Amygdala (tissue), 56 donors: ENCODE results near the gene MRPL34.

ENCODE experiments used
- DNase-seq, 56 donors: peaks; one replicate each; lab custom pipeline; 2025; lab: John Stamatoyannopoulos, UW

MRPL34 gene

DNA sequence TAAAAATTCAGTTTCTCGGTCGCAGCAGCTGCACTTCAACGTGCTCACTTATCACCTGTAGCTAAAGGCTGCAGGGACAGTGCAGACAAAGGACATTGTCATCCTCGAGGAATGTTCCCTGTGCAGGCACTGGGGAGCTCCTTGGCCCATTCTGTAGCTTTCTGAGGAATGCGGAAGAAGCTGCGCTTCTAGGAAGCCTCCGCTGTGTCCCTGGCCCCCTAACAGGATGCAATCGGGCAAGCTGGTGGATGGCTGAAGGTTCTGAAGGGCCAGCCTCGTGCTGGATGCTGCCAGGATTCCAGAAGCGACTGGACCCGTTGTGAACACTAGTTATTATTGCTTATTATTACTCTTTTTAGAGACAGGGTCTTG is 20.9 kb downstream of the MRPL34 start:
- DNase-seq: no peak

DNA sequence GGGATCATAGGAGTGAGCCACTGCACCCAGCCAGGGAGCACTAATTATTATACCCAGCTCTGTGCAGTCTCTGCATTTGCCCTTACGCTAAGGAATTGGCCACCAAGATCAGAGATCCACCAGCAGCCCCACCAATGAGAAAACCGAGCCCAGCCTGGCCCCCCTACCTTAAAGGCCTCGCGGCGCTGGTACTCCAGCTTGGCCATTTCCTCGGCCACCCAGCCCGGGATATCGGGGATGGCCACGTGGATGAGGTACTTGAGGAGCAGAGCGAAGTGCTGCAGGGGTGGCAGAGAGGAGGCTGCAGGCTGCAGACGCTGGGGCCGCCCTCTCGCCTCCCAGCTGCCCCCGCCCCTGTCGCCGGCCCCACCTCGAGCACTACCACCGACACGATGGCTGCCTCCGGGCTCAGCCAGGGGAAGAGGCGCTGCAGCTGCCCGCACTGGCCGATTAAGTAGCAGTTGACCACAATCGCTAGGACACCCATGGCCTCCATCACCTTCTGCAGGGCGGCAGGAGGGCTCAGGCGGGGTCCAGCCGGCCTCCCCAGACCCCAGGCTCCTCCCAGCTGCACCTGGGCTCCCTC is 21.5 kb downstream of the MRPL34 start:
- no peak for DNase-seq

DNA sequence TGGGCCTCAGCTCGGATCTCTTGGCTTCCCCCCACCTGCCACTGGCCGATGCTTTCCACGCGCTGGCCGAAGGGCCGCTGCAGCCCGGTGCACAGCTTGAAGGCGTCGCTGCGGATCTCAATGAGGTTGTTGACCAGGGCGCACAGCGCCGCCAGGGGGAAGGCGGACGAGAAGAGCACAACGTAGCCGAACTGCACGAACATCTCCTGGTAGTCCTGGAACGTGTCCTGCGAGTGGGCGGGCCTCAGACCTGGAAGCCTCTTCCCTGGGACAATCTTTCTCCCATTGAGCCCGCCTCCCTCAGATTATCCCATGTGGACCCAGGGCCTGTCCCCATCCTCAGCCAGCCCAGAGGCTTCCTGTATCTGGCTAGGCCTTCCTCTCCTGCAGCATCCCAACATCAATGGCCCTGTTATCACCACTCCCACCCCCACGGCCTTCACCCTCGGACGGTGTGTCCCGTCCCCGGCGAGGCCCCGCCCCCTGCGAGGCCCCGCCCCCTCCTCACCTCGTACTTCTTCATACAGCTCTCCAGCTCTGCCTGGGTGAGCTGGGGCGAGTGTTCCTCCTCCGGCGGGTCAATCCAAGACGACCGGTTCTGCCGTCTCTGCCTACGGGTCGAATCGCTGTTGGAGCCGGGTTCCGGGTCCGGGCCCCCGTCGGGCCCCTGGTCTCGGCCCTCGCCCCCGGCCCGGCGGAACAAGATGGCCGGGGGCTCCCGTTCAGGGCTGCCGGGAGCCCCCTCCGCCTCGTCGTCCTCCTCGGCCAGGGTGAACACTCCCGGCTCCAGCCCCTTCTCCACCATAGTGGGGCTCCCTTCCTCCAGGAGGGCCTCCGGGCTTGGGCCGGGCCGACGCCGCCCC is 22.2 kb downstream of the MRPL34 start:
- no peak for DNase-seq

DNA sequence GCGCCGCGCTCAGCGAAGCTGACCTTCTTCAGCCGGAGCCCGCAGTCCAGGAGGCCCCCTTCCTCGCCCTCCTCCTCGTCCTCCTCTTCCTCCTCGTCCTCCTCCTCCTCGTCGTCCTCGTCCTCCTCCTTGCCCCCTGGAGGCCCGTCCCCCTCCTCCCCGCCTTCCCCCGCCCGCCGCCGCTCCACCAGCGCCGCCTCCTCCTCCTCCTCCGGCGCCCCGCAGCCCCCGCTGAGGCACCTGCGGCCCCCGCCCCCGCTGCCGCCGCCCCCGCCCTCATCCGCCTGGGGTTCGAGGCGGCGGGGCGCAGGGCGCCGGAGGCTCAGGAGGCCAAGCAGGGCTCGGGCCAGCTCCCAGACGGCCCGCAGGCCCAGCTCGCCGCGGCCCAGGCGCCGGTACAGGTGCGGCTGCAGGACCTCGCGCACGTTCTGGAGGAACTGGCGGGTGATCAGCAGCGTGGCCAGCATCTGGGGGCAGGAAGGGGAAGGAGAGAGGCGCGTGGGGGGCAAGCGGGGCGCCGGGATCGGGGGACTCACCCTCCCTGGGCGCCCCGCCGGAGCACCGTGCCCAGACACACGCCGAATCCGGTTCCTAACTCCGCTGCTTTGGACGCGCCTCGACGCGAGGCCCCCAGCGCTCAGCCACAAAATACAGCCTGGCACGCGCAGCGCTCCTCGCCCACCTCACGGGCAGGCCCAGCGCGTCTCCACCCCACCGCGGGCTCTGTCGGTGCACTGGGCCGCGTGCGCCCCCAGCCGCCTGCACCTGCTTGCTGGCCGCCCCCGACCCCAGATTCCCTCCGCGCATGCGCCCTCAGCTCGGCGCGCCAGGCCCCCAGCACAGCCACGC is 23.1 kb downstream of the MRPL34 start:
- DNase-seq: no peak

DNA sequence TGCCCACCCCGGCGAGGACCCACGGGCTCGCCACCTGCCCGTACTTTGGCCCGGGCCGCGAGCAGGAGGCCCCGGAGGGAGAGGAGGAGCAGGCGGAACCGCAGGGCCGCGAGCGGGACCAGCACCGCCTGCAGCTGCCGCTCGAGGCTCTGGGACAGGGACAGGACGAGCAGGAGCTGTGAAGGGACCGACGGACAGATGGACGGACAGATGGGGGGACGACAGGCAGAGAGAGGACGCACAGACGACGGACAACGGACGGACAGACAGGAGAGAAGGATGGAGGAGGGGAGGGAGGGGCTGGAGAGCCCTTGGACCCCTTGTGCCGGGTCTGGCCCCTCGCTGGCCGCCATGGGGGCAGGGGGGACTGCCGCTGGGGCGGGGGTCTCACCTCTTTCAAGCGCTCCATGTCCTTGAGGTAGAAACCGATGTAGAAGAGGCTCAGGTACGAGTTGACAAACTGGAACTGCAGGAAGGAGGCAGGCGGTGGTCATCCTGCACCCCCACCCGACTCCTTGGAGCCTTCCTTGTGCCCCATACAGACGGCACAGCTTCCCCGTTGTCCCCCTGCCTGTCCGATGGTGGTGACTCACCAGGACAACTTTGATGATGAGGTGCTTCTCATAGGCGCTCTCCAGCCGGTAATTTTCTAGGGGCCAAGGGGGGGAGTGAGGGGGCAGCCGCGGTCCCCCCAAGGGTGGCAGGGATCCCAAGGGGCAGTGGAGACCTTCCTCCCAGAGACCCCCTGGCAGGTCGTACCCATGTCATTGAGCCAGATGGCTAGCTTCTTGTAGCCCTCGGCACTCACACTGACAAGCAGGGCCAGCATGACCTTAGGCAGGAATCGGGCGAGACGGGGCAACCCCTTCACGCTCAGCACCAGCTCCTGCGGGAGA is 23.9 kb downstream of the MRPL34 start:
- DNase-seq: no peak

DNA sequence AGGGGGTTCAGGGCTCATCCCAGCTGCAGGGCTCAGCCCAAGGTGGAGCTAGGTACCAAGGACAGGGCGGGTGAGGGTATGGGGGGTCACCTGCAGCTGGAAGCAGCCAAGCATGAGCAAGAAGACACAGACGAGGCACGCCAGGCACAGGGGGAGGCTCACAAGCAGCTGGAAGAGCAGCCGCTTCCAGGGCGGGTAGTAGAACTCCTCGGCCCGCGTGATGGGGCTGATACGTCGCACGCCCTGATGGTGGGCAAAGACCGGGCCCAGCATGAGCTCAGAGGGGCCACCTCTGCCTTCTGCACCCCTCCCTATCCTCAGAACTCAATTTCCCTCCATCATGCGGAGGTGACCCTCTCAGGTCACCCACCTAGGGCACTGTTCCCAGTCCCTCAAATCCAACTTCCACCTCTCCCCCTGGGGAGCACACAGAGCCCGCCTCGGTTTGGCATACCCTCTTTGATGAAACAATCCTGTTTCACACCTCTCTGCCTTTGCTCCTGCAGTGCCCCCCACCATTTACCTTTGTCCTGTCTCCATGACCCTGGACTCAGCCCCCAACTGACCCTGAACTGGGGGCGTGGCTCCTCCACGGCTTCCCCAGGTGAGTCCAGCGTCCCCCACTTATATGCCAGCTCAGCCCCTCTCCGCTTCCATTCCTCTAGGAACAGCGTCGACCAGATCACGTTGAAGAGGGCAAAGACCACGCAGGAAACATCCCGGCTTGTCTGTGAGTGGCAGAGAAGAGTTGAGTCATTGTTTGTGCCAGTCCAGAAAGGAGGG is 24.8 kb downstream of the MRPL34 start:
- DNase-seq: no peak

DNA sequence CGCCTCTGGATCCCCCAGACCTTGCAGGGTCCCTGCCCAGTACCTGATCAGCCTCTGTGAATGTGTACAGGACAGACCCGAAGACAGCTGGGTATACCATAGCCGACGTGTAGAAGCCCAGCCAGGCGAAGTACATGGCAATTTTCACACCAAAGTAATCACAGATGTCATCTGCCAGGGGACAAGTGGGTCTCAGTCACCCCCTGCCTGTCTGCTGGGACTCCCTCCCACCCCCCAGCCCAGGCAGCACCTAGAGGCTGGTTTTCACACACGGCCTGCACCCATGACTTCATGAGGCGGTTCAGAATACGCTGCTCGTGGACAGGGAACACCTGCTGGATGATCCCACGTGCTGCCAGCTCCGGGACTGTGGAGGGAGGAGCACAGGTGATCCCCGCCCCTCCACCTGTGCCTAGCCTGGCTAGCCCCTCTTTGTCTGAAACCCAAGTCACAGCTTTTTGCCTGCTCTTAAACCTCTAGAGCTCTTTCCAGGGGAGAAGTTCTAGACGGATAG is 25.4 kb downstream of the MRPL34 start:
- DNase-seq: no peak

DNA sequence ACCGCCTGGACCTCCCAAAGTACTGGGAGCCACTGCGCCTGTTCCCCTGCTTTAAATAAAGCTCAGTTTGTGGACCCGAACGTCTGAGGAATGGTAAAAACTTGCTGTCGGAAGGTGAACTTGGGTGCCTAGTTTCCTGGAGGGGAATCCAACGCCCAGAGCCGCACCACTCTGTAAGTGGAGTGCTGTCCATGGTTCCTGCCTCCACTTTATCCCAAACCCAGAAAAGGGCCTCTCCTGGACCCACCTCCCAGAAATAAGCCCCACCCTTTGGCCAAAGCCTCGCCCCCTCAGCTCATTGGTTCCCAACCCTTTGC is 26.6 kb downstream of the MRPL34 start:
- DNase-seq: no peak

DNA sequence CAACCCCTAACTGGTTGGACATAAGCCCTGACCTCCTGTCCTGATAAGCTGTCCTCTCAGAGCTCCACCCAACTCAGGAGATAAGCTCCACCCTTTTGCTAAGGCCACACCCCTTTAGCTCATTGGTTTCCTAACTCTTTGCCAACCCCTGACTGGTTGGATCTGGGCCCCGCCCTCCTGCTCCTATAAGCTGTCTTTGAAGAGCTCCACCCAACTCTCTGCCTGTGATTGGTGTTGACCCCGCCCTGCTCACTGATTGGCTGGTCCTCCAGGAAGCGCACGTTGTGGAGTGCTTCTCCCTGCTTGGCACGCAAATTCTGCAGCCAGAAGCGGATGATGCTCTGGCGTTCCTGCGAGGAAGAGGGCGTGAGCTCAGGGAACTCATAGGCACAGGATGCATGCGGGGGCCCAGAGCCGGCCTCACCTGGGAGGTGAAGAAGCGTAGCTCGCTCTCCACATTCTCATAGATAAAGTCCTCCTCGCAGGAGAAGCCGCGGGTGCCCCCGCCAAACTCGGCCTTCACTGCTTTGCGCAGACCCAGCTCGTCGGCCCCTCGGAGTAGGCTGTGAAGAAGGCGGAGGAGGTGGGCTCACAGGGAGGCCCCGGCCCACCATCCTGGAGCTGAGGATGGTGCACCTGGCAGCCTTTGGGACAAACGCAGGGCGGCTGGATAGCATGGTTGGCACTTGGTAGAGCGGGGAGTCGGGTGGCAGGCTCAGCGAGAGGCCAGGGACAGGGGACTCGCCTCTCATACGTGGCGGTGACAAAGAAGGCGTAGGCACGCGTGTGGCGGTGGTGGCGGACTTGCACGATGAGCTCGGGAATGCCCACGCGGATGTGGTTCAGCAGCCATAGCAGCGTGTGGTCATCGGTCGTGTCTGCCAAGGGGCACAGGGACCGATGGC is 27.3 kb downstream of the MRPL34 start:
- DNase-seq: peak in 29 of 56 donors; percentile 6 to 83 (median 41)

DNA sequence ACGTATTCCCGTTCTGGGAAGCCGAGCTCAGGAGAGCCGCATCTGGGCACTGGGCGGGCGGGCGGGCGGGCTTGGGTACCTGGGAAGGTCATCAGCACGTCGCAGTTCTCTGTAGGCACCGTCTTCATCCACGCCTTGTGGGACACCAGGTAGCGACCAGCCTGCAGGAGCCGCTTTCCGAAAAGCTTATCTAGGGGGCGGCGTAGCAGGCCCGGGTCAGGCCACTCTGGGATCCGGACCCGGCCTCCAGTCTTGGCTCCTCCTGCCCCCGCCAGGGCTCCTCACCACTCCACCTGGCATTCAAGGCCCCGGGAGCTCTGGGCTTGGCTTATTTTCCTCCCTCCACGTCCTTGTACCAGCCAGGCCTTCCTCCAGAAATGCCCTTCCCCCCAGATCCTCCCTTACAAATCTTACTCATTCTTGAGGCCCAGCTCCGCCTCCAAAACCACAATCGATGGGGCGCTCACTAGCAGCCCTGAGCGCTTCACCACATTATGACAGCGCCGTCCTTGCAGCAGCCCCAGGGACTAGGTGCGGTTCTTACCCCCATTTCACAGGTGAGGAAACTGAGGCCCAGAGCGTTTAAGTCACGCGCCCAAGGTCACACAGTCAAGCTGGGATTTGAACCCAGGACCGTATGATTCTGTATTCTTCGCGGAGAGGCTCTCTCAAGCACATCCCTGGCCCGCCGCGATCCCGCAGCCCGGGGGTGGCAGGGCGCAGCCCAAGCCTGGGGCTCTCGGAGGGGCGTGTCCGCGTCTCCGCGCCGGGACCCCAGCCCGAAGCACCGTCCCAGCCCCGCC is 28.1 kb downstream of the MRPL34 start:
- DNase-seq: peak in 15 of 56 donors; percentile 15 to 49 (median 30)

DNA sequence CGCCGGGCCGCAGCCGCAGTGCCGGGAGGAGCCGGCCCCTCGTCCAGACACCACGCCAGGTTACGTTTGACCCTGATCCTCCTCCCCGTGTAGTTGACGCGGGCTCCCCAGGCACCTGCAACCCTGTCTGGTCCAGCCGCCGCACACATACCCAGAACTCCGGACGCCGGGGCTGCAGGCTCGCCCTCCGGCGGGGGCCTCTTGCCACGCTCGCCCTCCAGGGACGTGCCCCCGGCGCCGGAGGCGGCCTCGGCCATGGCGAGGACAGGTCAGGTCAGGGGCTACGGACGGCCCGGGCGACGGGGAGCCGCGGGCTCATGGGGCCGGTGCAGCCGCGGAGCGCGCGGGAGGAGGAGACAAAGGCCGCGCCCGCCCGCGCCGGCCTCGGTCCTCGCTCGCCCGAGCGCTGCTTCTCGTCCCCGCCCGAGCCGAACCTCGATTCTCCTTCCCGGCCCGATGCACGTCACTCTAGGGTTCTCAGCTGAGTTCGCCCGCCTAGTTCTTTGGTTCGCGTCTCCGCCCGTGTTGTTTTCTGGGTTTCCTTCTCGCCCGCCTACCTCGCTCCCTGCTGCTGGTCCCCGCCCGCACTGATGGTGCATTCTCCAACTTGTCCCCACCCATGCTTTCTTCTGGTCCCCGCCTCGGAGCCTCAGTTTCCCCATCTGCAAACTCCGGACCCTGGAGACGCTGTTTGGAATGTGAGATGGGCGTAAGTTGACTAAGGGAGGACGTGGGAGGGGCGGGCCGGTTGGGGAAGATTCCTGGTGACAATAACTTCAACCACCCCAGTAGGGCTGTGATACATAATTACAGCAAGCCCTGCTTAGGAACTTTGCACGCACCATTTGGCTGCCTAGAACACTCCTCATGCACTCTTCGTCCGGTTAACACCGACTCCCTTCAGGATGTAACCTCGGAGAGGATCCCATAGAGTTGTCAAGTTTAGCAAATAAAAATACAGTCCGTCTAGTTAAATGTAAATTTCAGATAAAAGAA is 29.0 kb downstream of the MRPL34 start, which contains the start of gene ANO8:
TSS of gene ANO8 (minus strand) at position 442 of the 996 bp plus-strand sequence. CDS start at position 257, 185 bp downstream.
- peak in 55 of 56 donors; percentile 70 to 96 (median 90) for DNase-seq

DNA sequence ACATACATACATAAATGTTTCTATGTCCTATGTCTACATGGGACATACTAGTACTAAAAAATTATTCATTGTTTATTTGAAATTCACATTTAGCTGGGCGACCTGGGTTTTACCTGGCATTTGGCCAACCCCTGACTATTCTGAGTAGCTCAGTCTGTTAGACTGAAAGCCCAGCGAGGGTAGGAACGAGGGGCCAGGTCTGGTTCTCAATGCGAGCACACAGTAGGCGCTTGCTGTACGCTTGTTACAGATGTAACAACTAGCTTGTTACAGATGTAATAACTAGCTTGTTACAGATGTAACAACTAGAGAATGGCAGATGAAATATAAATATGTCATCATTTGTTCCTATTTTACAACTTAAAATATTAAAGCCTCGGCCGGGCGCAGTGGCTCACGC is 29.9 kb downstream of the MRPL34 start:
- peak in 1 of 56 donors; percentile 26 for DNase-seq

DNA sequence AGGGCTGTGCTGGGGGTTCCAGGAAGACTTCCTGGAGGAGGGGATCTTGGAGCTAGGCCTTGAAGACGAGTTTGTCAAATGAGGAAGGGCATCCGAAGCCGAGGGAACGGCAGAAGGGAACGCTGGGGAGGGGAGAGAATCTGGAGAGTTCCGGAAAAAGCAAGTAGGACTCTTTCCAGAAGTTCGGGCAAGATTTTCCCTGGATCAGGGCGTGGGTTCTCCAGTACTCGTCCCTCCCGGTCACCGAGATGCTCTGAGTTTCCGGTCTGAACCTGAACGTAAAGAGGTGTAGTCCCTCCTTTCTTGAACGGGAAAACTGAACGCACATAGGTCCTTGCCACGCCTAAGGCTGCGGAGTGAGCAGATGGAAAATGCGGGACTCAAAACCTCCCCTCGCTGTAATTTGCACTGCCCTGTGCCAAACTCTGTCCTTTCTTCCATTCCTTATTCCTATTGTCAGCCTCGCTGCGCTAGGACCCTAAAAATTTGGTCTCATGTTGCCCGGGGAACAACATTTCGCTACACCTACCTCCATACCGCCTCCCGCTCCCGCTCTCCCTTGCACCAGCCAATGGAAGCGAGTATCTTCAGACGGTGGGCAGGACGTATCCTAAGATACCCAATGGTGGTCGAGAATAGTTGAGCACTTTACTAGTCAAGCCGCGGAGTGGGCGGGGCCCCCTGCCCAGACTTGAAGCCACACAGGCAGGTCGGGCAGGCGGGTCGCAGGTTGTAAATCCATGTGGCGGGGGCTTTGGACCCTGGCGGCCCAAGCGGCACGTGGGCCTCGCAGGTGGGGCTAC is 31.4 kb downstream of the MRPL34 start, which contains the start of gene GTPBP3:
TSS of gene GTPBP3 (plus strand) at position 682 of the 803 bp plus-strand sequence. CDS start at position 741, 59 bp downstream.
- peak; percentile 32 to 99 (median 94) for DNase-seq

DNA sequence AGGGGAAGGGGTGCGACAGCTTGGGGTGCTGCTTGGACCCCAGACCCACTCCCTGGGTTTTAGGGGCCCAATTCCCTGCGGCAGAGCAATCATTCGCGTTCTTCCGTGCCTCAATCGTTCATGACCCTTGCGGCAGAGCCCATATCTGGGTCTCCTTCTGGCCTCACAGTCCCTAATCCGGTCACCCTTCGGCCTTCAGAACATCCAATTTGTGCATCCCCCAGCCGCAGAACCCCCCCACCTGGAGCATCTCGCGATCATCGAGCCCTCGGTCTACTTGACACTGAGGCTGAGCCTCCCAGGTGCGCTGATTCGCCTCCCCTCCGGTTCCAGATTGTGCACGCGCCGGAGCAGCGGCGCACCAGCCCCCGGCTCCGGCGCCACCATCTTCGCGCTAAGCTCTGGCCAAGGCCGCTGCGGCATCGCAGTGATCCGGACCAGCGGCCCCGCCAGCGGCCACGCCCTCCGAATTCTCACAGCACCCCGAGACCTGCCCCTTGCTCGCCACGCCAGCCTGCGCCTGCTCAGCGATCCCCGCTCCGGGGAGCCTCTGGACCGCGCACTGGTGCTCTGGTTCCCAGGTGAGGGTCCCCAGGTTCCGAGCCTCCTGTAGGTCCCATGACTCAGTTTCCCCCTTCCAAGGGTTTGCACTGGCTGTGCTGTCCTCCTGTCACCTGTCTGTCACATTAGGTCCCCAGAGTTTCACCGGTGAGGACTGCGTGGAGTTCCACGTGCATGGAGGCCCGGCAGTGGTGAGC is 32.2 kb downstream of the MRPL34 start:
- no peak for DNase-seq
